Measurements from ENCODE around the gene ESPNL. TPM values are rescaled to one million over a fixed set of nuclear protein-coding genes. Genes with fewer than 3 reads are reported as not detected.

ESPNL gene
- total and polyA plus RNA-seq, 2 of the 4 experiments (the other 2 are of a cell fraction) = 2.0 TPM

DNA sequence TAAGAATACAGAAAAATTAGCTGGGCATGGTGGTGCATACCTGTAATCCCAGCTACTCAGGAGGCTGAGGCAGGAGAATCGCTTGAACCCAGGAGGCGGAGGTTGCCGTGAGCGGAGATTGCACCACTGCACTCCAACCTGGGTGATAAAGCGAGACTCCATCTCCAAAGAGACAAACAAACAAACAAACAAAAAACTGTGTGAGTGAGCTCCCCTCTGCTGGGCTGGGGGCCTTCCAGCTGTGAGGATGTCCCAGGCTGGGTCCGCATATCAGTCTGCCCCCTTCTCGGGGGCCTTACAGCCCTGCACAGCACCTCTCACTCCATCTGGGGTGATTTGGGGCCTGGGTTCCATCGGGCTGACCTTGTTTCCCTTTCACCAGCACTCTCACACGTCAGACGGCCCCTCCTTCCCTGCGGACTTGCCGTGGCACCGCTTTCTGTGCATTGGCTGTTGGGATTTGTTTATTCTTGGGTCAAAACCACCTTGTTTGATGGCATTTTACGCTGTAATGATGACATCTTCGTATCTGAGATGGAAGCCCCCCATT is 35.5 kb downstream of the ESPNL start:
- Histone ChIP-seq H4K91ac (ENCODE audit: insufficient read depth, low read depth, low read length) (no peak overlapping the region), H2BK20ac (ENCODE audit: low read depth, low read length) (no peak overlapping the region), H3K9me3 (ENCODE audit: control insufficient read depth, insufficient read depth, low read length) (no peaks in the 10 kb centered on the region), H3K56ac (ENCODE audit: extremely low read depth, insufficient read depth, low read length) (no peak overlapping the region), H3K18ac (ENCODE audit: low read depth, low read length) (no peak overlapping the region), H2BK15ac (ENCODE audit: low read depth, low read length) (no peak overlapping the region), H2AFZ (replicated peaks; ENCODE audit: low read length, poor library complexity) (no peak overlapping the region), H3K9me1 (ENCODE audit: insufficient read depth, low read length) (0 out of 2 replicates have a peak, but pooled peaks cover 5% of the 10 kb centered on the region), H3K9ac (ENCODE audit: low read depth, low read length) (no peak overlapping the region), H2AK9ac (replicated peaks; ENCODE audit: low read depth, low read length, poor library complexity) (no peak overlapping the region), H3K27me3 (ENCODE audit: control insufficient read depth, insufficient read depth, low read length) (no peaks in the 10 kb centered on the region), H3K36me3 (ENCODE audit: control insufficient read depth, insufficient read depth, low read length) (no peaks in the 10 kb centered on the region), H4K20me1 (ENCODE audit: insufficient read depth, low read length) (no peaks in the 10 kb centered on the region), H4K5ac (ENCODE audit: low read depth, low read length) (no peak overlapping the region), H3K23ac (ENCODE audit: low read depth, low read length) (no peak overlapping the region), H2BK5ac (ENCODE audit: low read depth, low read length, poor library complexity, severe bottlenecking) (no peak overlapping the region), H3K4me1 (ENCODE audit: control insufficient read depth, insufficient read depth, low read length) (peaks cover 7% of the 10 kb centered on the region), H4K8ac (ENCODE audit: low read depth in 2 of 2, low read length in 2 of 2) (no peak overlapping the region), H3K27ac (ENCODE audit: insufficient read depth, low read length) (no peak overlapping the region), H2AK5ac (ENCODE audit: low read depth, low read length) (no peak overlapping the region), H2BK120ac (ENCODE audit: low read depth, low read length) (no peak overlapping the region), H3K4me2 (ENCODE audit: low read depth, low read length) (no peak overlapping the region), H3K14ac (replicated peaks; ENCODE audit: low read depth, low read length) (no peak overlapping the region), H3K4me3 (ENCODE audit: insufficient read depth, low read depth, low read length) (no peak overlapping the region), H3K79me1 (ENCODE audit: low read depth in 1 of 2, low read length in 2 of 2) (no peaks in the 10 kb centered on the region), H3K4ac (ENCODE audit: low read depth, low read length) (no peak overlapping the region)
- ChIA-PET POLR2A (ENCODE audit: unreplicated experiment) (no interaction called here), CTCF (no interaction called here)
- DNase-seq = no peak
- ATAC-seq (ENCODE audit: low read depth) = no peak
- BruUV-seq (replicated peaks) = no TSS peak
- 56% methylated on average over 4 of the region's 15 CpGs; no CpG with 5 or more reads in 1 of the 2 experiments for WGBS, 2 experiments (ENCODE audit: extremely low coverage in 2 of 2, insufficient read length in 1 of 2)
- in situ Hi-C loops (cut with MboI; ENCODE audit: low sequenced_read_pairs) = no loop called here
- TF ChIP-seq, protein P1, sequence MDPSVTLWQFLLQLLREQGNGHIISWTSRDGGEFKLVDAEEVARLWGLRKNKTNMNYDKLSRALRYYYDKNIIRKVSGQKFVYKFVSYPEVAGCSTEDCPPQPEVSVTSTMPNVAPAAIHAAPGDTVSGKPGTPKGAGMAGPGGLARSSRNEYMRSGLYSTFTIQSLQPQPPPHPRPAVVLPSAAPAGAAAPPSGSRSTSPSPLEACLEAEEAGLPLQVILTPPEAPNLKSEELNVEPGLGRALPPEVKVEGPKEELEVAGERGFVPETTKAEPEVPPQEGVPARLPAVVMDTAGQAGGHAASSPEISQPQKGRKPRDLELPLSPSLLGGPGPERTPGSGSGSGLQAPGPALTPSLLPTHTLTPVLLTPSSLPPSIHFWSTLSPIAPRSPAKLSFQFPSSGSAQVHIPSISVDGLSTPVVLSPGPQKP (IDR thresholded peaks at IDR 0.05; ENCODE audit: borderline replicate concordance, low read depth, low read length) = no peak
- TF ChIP-seq BHLHE40 (IDR thresholded peaks at IDR 0.05; ENCODE audit: low read depth, low read length) = no peak
- no peak for TF ChIP-seq MXI1 (IDR thresholded peaks at IDR 0.05; ENCODE audit: borderline replicate concordance, low read depth, low read length)
- TF ChIP-seq FOS (IDR thresholded peaks at IDR 0.05; ENCODE audit: low read depth, low read length) = no peak
- no peak for TF ChIP-seq SMC3 (IDR thresholded peaks at IDR 0.05; ENCODE audit: low read depth, low read length)
- no peak for TF ChIP-seq CHD1 (IDR thresholded peaks at IDR 0.05; ENCODE audit: low read depth, low read length)
- no peak for TF ChIP-seq POLR2A (IDR thresholded peaks at IDR 0.05; ENCODE audit: low read depth, low read length)
- TF ChIP-seq CEBPB (IDR thresholded peaks at IDR 0.05; ENCODE audit: low read depth, low read length) = no peak
- TF ChIP-seq, protein P2, sequence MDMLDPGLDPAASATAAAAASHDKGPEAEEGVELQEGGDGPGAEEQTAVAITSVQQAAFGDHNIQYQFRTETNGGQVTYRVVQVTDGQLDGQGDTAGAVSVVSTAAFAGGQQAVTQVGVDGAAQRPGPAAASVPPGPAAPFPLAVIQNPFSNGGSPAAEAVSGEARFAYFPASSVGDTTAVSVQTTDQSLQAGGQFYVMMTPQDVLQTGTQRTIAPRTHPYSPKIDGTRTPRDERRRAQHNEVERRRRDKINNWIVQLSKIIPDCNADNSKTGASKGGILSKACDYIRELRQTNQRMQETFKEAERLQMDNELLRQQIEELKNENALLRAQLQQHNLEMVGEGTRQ (IDR thresholded peaks at IDR 0.05; ENCODE audit: low read depth, low read length) = no peak
- no peak for TF ChIP-seq RAD21 (IDR thresholded peaks at IDR 0.05; ENCODE audit: low read length)
- no peak for TF ChIP-seq RFX5 (IDR thresholded peaks at IDR 0.05; ENCODE audit: low read depth, low read length)
- intact Hi-C loops (cut with micrococcal nuclease) = no loop called here
- dilution Hi-C loops (cut with HindIII; ENCODE audit: low sequenced_read_pairs, unreplicated experiment) = no loop called here

Measured in IMR-90 (cell line).